ENCODE measurements around the gene RAD51D.

The RAD51D gene

DNA sequence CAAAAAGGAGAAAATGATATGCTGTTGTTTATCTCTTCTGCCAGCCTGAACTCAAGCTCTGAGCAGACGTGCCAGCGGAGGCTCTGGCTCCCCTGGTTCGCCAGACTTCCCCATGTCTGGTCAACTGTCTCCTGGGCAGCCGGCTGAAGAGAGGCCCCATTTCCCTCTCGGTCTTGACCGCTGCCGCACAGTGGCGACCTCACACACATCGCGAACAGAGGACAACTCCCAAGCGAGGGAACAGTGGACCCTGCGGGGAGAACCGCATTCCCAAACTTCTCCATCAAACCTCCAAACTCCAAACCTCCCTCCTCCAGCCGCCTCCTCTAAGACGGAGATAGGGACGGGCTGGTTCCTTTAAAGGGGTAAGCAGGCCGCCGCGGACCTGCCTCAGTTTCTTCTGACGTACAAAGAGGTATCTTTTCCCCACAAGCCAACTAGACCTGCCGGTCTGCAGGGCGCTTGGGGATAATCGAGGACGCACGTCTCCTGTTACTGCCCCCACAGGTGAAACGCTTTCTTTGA lies 31.2 kb downstream of the RAD51D start:
- DNase-seq (ENCODE audit: low read depth) = no peak
- TF ChIP-seq, protein P1, sequence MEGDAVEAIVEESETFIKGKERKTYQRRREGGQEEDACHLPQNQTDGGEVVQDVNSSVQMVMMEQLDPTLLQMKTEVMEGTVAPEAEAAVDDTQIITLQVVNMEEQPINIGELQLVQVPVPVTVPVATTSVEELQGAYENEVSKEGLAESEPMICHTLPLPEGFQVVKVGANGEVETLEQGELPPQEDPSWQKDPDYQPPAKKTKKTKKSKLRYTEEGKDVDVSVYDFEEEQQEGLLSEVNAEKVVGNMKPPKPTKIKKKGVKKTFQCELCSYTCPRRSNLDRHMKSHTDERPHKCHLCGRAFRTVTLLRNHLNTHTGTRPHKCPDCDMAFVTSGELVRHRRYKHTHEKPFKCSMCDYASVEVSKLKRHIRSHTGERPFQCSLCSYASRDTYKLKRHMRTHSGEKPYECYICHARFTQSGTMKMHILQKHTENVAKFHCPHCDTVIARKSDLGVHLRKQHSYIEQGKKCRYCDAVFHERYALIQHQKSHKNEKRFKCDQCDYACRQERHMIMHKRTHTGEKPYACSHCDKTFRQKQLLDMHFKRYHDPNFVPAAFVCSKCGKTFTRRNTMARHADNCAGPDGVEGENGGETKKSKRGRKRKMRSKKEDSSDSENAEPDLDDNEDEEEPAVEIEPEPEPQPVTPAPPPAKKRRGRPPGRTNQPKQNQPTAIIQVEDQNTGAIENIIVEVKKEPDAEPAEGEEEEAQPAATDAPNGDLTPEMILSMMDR (IDR thresholded peaks at IDR 0.05; ENCODE audit: control insufficient read depth, insufficient read depth, low read depth, low read length, missing control alignments) = no peak
- peak overlapping the region; percentile 80 for H3K4me3 ChIP-seq (ENCODE audit: control insufficient read depth, low read depth, low read length)

GRCh38 chr17:35087731-35088355 lies 31.8 kb downstream of the RAD51D start:
- H3K4me3 ChIP-seq (ENCODE audit: control insufficient read depth, low read depth, low read length) = peak overlapping the region; percentile 80
- no peak for DNase-seq (ENCODE audit: low read depth)
- TF ChIP-seq, protein P1 (IDR thresholded peaks at IDR 0.05; ENCODE audit: control insufficient read depth, insufficient read depth, low read depth, low read length, missing control alignments) = no peak

- no peak overlapping the region for H3K4me3 ChIP-seq (ENCODE audit: control insufficient read depth, low read depth, low read length)
- TF ChIP-seq, protein P1 (IDR thresholded peaks at IDR 0.05; ENCODE audit: control insufficient read depth, insufficient read depth, low read depth, low read length, missing control alignments) = no peak
- no peak for DNase-seq (ENCODE audit: low read depth)
Observed at GRCh38 chr17:35086931-35087573, 32.6 kb downstream of the RAD51D start.

GRCh38 chr17:35086164-35086563 lies 33.5 kb downstream of the RAD51D start:
- H3K4me3 ChIP-seq (ENCODE audit: control insufficient read depth, low read depth, low read length) = no peak overlapping the region
- DNase-seq (ENCODE audit: low read depth) = no peak
- TF ChIP-seq, protein P1 (IDR thresholded peaks at IDR 0.05; ENCODE audit: control insufficient read depth, insufficient read depth, low read depth, low read length, missing control alignments) = no peak

- no peak overlapping the region for H3K4me3 ChIP-seq (ENCODE audit: control insufficient read depth, low read depth, low read length)
- TF ChIP-seq, protein P1 (IDR thresholded peaks at IDR 0.05; ENCODE audit: control insufficient read depth, insufficient read depth, low read depth, low read length, missing control alignments) = no peak
Observed at GRCh38 chr17:35084987-35085386, 34.7 kb downstream of the RAD51D start.

DNA sequence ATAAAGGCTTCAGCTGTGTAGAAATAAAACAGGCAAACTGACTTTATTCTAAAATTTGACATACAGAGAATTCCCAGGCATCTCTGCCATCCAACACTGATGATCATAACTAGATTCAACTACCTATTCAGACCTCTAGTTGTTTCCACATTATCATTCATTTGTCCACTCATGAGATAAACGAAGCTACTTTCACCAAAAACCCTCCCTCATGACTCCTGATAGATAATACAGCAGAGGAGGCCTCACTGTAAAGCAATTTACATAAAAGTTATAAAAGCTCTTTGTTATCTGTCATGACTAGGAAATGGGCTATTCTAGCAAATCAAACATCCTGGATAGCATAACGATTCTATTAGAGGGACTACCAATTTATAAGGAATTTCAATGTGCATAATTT lies 36.6 kb downstream of the RAD51D start:
- DNase-seq (ENCODE audit: low read depth) = no peak
- no peak overlapping the region for H3K4me3 ChIP-seq (ENCODE audit: control insufficient read depth, low read depth, low read length)
- TF ChIP-seq, protein P1 (IDR thresholded peaks at IDR 0.05; ENCODE audit: control insufficient read depth, insufficient read depth, low read depth, low read length, missing control alignments) = no peak

More at GRCh38 chr17:35084987-35085386, 34.7 kb downstream of the RAD51D start:
- DNase-seq (ENCODE audit: low read depth) = no peak
